ENCODE results near the gene SMCO3. TPM values are rescaled to one million over a fixed set of nuclear protein-coding genes. Genes with fewer than 3 reads are reported as not detected.

The SMCO3 gene
- total and polyA plus RNA-seq, 2 of the 13 experiments (the other 11 are each of a cell fraction or from before 2014, with no cell fraction given), result 0.29 to 0.42 TPM

DNA sequence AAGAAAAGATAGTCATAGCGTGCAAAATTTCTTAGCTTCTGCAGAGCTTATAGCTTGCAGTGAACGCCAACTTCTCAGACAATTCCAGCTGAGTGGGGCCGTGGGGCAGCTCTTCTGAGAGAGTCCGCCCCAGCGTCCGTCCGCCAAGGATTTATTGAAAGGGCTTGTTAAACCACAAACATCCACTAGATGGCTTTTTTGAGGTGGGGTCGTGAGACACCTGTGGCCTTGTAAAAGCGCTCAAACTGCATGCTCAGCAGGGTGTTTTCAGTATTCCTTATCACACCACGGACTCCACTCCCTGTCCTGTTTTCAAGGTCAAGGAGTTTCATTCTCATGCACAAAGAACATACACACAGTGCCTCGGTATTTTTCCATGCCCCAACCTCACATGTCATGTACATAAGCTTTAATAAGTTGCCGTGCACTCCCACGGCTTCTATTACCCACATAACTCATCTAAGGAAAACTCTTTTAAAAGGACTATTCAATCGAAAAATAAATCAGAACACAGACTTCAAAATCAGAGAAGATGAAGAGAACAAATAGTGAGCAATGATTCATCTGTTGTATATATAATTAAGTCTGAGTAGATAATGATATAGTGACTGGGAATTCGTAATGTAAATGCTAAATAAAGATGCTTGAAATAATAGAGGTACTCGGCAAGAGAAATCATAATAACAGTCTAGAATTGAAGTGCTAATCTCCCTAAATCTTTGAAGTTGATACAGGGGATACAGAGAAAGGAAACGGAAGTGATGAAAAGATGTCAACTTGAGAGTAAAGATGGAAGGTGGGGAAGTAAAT is 57.4 kb downstream of the SMCO3 start:
- peak; percentile 73 for FAIRE-seq
- no TSS peak for BruUV-seq (replicated peaks)
- no peak overlapping the region for H3K27ac ChIP-seq (ENCODE audit: extremely low read length, insufficient read depth, low read length)
- H3K79me2 ChIP-seq (ENCODE audit: insufficient read depth, low read length), result no peaks in the 10 kb centered on the region
- peak; percentile 85 for ATAC-seq
- H3K9me3 ChIP-seq (ENCODE audit: low read length), result no peaks in the 10 kb centered on the region
- H3K36me3 ChIP-seq (replicated peaks in 1 of 2; ENCODE audit: control insufficient read depth in 1 of 2, insufficient read depth in 2 of 2, low read length in 2 of 2), result no peaks in the 10 kb centered on the region
- POLR2A ChIA-PET, result interaction anchor here (4.2 kb wide), 1 partner anchor 14 kb away, joined by 26 read pairs; a partner anchor contains a TSS
- in situ Hi-C loops (cut with HindIII; ENCODE audit: extremely low pct_ligation_motif_present, low pct_unique_long_range_greater_than_20kb), result no loop called here
- H3K4me2 ChIP-seq (ENCODE audit: low read depth, low read length), result peak overlapping the region; percentile 76
- intact Hi-C loops (cut with micrococcal nuclease; ENCODE audit: unreplicated experiment), result no loop called here
- H3K4me3 ChIP-seq (replicated peaks in 1 of 3; ENCODE audit: insufficient read depth in 1 of 3, low read depth in 2 of 3, low read length in 3 of 3), result peak overlapping the region in 2 of 3 experiments; percentile 11 to 33; a peak in 2 of 6 replicates
- peak; percentile 45 for DNase-seq (ENCODE audit: low spot score)
- no peaks in the 10 kb centered on the region for H3K27me3 ChIP-seq (ENCODE audit: control insufficient read depth in 1 of 2, insufficient read depth in 2 of 2, low read length in 2 of 2)
- H3K4me1 ChIP-seq (ENCODE audit: insufficient read depth, low read length), result peaks cover 19% of the 10 kb centered on the region
- WGBS (ENCODE audit: low lambda C conversion rate), result 35% methylated on average over 11 of the region's 17 CpGs
- CTCF ChIA-PET (ENCODE audit: low intra/inter-chr PET ratio, low total read pairs), result interaction anchor here (1.6 kb wide), 1 partner anchor 13 kb away, joined by 7 read pairs; no protein-coding TSS in a partner anchor
- H4K20me1 ChIP-seq (ENCODE audit: insufficient read depth, low read length), result no peaks in the 10 kb centered on the region
- H3K9ac ChIP-seq (ENCODE audit: insufficient read depth, low read depth, low read length), result no peak overlapping the region
- H2AFZ ChIP-seq (ENCODE audit: low read length), result no peak overlapping the region
- TF ChIP-seq SMC3 (IDR thresholded peaks at IDR 0.05; ENCODE audit: low read length), result peak; percentile 46; the same call in 1 of the 2 replicates
- no peak for TF ChIP-seq MAFG (CRISPR knock-in tag; IDR thresholded peaks at IDR 0.05)
- no peak for TF ChIP-seq NR2F2 (IDR thresholded peaks at IDR 0.05; ENCODE audit: borderline replicate concordance, low read depth)
- TF ChIP-seq STAG1 (CRISPR knock-in tag; IDR thresholded peaks at IDR 0.05), result peak; percentile 35; the same call in 1 of the 2 replicates
- TF ChIP-seq ZBTB42 (CRISPR knock-in tag; IDR thresholded peaks at IDR 0.05), result no peak
- TF ChIP-seq, protein P1, sequence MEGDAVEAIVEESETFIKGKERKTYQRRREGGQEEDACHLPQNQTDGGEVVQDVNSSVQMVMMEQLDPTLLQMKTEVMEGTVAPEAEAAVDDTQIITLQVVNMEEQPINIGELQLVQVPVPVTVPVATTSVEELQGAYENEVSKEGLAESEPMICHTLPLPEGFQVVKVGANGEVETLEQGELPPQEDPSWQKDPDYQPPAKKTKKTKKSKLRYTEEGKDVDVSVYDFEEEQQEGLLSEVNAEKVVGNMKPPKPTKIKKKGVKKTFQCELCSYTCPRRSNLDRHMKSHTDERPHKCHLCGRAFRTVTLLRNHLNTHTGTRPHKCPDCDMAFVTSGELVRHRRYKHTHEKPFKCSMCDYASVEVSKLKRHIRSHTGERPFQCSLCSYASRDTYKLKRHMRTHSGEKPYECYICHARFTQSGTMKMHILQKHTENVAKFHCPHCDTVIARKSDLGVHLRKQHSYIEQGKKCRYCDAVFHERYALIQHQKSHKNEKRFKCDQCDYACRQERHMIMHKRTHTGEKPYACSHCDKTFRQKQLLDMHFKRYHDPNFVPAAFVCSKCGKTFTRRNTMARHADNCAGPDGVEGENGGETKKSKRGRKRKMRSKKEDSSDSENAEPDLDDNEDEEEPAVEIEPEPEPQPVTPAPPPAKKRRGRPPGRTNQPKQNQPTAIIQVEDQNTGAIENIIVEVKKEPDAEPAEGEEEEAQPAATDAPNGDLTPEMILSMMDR (CRISPR knock-in tag; IDR thresholded peaks at IDR 0.05), result peak; percentile 72
- TF ChIP-seq THAP11 (CRISPR knock-in tag; IDR thresholded peaks at IDR 0.05), result no peak
- no peak for TF ChIP-seq ZNF550 (CRISPR knock-in tag; IDR thresholded peaks at IDR 0.05; ENCODE audit: borderline replicate concordance)
- TF ChIP-seq ZNF207 (IDR thresholded peaks at IDR 0.05; ENCODE audit: borderline replicate concordance), result no peak
- no peak for TF ChIP-seq ZNF777 (CRISPR knock-in tag; IDR thresholded peaks at IDR 0.05)
- TF ChIP-seq MED1 (CRISPR knock-in tag; IDR thresholded peaks at IDR 0.05), result no peak
- TF ChIP-seq TAF1 (CRISPR knock-in tag; IDR thresholded peaks at IDR 0.05), result no peak
- TF ChIP-seq, protein P2, sequence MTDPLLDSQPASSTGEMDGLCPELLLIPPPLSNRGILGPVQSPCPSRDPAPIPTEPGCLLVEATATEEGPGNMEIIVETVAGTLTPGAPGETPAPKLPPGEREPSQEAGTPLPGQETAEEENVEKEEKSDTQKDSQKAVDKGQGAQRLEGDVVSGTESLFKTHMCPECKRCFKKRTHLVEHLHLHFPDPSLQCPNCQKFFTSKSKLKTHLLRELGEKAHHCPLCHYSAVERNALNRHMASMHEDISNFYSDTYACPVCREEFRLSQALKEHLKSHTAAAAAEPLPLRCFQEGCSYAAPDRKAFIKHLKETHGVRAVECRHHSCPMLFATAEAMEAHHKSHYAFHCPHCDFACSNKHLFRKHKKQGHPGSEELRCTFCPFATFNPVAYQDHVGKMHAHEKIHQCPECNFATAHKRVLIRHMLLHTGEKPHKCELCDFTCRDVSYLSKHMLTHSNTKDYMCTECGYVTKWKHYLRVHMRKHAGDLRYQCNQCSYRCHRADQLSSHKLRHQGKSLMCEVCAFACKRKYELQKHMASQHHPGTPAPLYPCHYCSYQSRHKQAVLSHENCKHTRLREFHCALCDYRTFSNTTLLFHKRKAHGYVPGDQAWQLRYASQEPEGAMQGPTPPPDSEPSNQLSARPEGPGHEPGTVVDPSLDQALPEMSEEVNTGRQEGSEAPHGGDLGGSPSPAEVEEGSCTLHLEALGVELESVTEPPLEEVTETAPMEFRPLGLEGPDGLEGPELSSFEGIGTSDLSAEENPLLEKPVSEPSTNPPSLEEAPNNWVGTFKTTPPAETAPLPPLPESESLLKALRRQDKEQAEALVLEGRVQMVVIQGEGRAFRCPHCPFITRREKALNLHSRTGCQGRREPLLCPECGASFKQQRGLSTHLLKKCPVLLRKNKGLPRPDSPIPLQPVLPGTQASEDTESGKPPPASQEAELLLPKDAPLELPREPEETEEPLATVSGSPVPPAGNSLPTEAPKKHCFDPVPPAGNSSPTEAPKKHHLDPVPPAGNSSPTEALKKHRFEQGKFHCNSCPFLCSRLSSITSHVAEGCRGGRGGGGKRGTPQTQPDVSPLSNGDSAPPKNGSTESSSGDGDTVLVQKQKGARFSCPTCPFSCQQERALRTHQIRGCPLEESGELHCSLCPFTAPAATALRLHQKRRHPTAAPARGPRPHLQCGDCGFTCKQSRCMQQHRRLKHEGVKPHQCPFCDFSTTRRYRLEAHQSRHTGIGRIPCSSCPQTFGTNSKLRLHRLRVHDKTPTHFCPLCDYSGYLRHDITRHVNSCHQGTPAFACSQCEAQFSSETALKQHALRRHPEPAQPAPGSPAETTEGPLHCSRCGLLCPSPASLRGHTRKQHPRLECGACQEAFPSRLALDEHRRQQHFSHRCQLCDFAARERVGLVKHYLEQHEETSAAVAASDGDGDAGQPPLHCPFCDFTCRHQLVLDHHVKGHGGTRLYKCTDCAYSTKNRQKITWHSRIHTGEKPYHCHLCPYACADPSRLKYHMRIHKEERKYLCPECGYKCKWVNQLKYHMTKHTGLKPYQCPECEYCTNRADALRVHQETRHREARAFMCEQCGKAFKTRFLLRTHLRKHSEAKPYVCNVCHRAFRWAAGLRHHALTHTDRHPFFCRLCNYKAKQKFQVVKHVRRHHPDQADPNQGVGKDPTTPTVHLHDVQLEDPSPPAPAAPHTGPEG (CRISPR knock-in tag; IDR thresholded peaks at IDR 0.05), result no peak
- TF ChIP-seq PAX8 (CRISPR knock-in tag; IDR thresholded peaks at IDR 0.05; ENCODE audit: borderline replicate concordance), result no peak
- TF ChIP-seq ZSCAN20 (CRISPR knock-in tag; IDR thresholded peaks at IDR 0.05; ENCODE audit: borderline replicate concordance), result no peak
- TF ChIP-seq, protein P3, sequence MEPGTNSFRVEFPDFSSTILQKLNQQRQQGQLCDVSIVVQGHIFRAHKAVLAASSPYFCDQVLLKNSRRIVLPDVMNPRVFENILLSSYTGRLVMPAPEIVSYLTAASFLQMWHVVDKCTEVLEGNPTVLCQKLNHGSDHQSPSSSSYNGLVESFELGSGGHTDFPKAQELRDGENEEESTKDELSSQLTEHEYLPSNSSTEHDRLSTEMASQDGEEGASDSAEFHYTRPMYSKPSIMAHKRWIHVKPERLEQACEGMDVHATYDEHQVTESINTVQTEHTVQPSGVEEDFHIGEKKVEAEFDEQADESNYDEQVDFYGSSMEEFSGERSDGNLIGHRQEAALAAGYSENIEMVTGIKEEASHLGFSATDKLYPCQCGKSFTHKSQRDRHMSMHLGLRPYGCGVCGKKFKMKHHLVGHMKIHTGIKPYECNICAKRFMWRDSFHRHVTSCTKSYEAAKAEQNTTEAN (CRISPR knock-in tag; conservative IDR thresholded peaks at IDR 0.05), result no peak
